SK-N-MC (cell line): Measurements from ENCODE around the gene ATXN10.
"Not testable (repeated sequence)": the region's sequence is repeated elsewhere in the genome, so short reads cannot be mapped to it uniquely, and the experiment has no call there.

Experiments used
- FOXP2 ChIP-seq: optimal IDR thresholded peaks from 2 replicates; pipeline ENCODE3; 2011; ENCODE audit warnings: mild to moderate bottlenecking, moderate library complexity; ENCODE audit not compliant: insufficient read depth; ENCODE audit errors: extremely low read length, control extremely low read depth
- POLR2AphosphoS5 ChIP-seq: IDR thresholded peaks from 2 replicates; pipeline ENCODE4 v1.6.1; 2012; ENCODE audit warnings: mild to moderate bottlenecking, low read depth, low read length, borderline replicate concordance

DNA sequence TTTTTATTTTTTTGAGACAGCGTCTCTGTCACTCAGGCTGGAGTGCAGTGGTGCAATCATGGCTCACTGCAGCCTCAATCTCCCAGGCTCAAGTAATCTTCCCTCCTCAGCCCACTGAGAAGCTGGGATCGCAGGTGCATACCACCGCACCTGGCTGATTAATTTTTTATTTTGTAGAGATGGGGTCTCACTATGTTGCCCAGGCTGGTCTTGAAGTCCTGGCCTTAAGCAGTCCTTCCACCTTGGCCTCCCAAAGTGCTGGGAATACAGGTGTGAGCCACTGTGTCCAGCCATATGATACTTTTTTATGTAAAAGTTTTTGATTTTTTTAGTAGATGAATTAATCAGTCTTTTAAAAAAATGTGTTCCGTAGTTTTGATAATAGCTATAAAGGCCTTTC lies 42.8 kb downstream of the ATXN10 start:
- not testable (repeated sequence) for TF ChIP-seq POLR2AphosphoS5, FOXP2
